Choroid plexus epithelial cell (primary cell): ENCODE measurements around the gene DIP2A.

ENCODE experiments used
- DNase-seq: peaks from one replicate; pipeline ENCODE4 v3.0.0-alpha.2; 2010; ENCODE audit warnings: low read depth
- H3K4me3 ChIP-seq: 2 replicates; pipeline ENCODE4 v1.5.1; 2011; ENCODE audit warnings: low read depth, mild to moderate bottlenecking, control low read depth, low read length, moderate library complexity
- CTCF ChIP-seq: conservative IDR thresholded peaks from 2 replicates; pipeline ENCODE4 v1.5.1; 2011; ENCODE audit warnings: low read depth, mild to moderate bottlenecking, control low read depth, inconsistent platforms, low read length, moderate library complexity

The DIP2A gene

GRCh38 chr21:46544824-46545223, 86.1 kb downstream of the DIP2A start:
- TF ChIP-seq CTCF = no peak
- no peak overlapping the region for H3K4me3 ChIP-seq
- no peak for DNase-seq

- TF ChIP-seq CTCF = no peak
- no peak for DNase-seq
Measured at GRCh38 chr21:46545363-46545762, 86.7 kb downstream of the DIP2A start.

GRCh38 chr21:46545911-46546310, 87.2 kb downstream of the DIP2A start:
- no peak overlapping the region for H3K4me3 ChIP-seq
- DNase-seq = no peak

More at GRCh38 chr21:46545363-46545762, 86.7 kb downstream of the DIP2A start:
- H3K4me3 ChIP-seq = no peak overlapping the region

GRCh38 chr21:46546799-46547198, 88.1 kb downstream of the DIP2A start:
- no peak overlapping the region for H3K4me3 ChIP-seq
- no peak for TF ChIP-seq CTCF
- DNase-seq = no peak

More at GRCh38 chr21:46545911-46546310, 87.2 kb downstream of the DIP2A start:
- no peak for TF ChIP-seq CTCF

- DNase-seq = no peak
- TF ChIP-seq CTCF = no peak
- no peak overlapping the region for H3K4me3 ChIP-seq
Measured at GRCh38 chr21:46549650-46550049, 91.0 kb downstream of the DIP2A start.

GRCh38 chr21:46550116-46550941, 91.6 kb downstream of the DIP2A start:
- TF ChIP-seq CTCF = no peak
- H3K4me3 ChIP-seq = no peak overlapping the region
- DNase-seq = no peak
